OCI-LY1 (cell line): ENCODE data around the gene RGN.

Experiments used
- H2AFZ ChIP-seq: fragments of 200-600 bp; sonication (generic), shearing (Covaris generic); 2 replicates; pipeline ENCODE4 v1.6.0; 2014; ENCODE audit warnings: antibody characterized with exemption, mild to moderate bottlenecking, low read length
- H3F3A ChIP-seq: fragments of 200-600 bp; sonication (generic), shearing (Covaris generic); 2 replicates; pipeline ENCODE4 v1.6.0; 2014; ENCODE audit warnings: mild to moderate bottlenecking, antibody characterized with exemption, low read length, moderate library complexity; ENCODE audit not compliant: insufficient read depth
- H3K27ac ChIP-seq: fragments of 200-600 bp; sonication (generic); 2 replicates; pipeline ENCODE4 v1.5.1; 2014; ENCODE audit warnings: low read length, mixed run types, mild to moderate bottlenecking, low read depth; ENCODE audit not compliant: poor library complexity, severe bottlenecking
- H3K27me3 ChIP-seq: fragments of 200-600 bp; sonication (generic); 2 replicates; pipeline ENCODE4 v1.6.0; 2014; ENCODE audit warnings: antibody characterized with exemption, mild to moderate bottlenecking, low read length, moderate library complexity; ENCODE audit not compliant: insufficient read depth
- H3K36me3 ChIP-seq: fragments of 200-600 bp; sonication (generic); 2 replicates; pipeline ENCODE4 v1.6.1; 2014; ENCODE audit warnings: mild to moderate bottlenecking, antibody characterized with exemption, low read length, moderate library complexity, mixed read lengths; ENCODE audit not compliant: insufficient read depth
- H3K4me1 ChIP-seq: fragments of 200-600 bp; sonication (generic); 2 replicates; pipeline ENCODE4 v1.5.1; 2014; ENCODE audit warnings: mild to moderate bottlenecking, low read length, moderate library complexity; ENCODE audit not compliant: insufficient read depth, severe bottlenecking
- H3K4me2 ChIP-seq: fragments of 200-600 bp; sonication (generic), shearing (Covaris generic); 2 replicates; pipeline ENCODE4 v1.6.1; 2014; ENCODE audit warnings: low read length
- H3K4me3 ChIP-seq: fragments of 200-600 bp; sonication (generic); 2 replicates; pipeline ENCODE4 v1.5.1; 2014; ENCODE audit warnings: low read length, low read depth, mild to moderate bottlenecking, mixed read lengths; ENCODE audit not compliant: poor library complexity, severe bottlenecking
- H3K79me2 ChIP-seq: fragments of 200-600 bp; shearing (Covaris generic); 2 replicates; pipeline ENCODE4 v1.6.1; 2016; ENCODE audit warnings: mixed run types, low read length, mixed read lengths; ENCODE audit not compliant: insufficient read depth
- H3K9ac ChIP-seq: fragments of 200-600 bp; sonication (generic), shearing (Covaris generic); 2 replicates; pipeline ENCODE4 v1.6.1; 2014; ENCODE audit warnings: mild to moderate bottlenecking, low read length, mixed read lengths
- H3K9me2 ChIP-seq: fragments of 200-600 bp; sonication (generic), shearing (Covaris generic); 2 replicates; pipeline ENCODE4 v1.6.1; 2014; ENCODE audit warnings: low read depth, mild to moderate bottlenecking, low read length, mixed read lengths
- H3K9me3 ChIP-seq: fragments of 200-600 bp; shearing (Covaris generic); 2 replicates; pipeline ENCODE4 v1.6.1; 2014; ENCODE audit warnings: low read length, mixed read lengths
- H4K20me1 ChIP-seq: fragments of 200-600 bp; sonication (generic), shearing (Covaris generic); 2 replicates; pipeline ENCODE4 v1.6.0; 2016; ENCODE audit warnings: mild to moderate bottlenecking, low read length; ENCODE audit not compliant: insufficient read depth
- CTCF ChIP-seq: fragments of 200-600 bp; sonication (generic), shearing (Covaris generic); IDR thresholded peaks from 2 replicates; pipeline ENCODE4 v1.5.1; 2017; ENCODE audit warnings: mild to moderate bottlenecking, antibody characterized with exemption, low read length, moderate library complexity, mixed read lengths
- EZH2 ChIP-seq: fragments of 200-600 bp; sonication (generic), shearing (Covaris generic); IDR thresholded peaks from 2 replicates; pipeline ENCODE4 v1.8.0; 2017; ENCODE audit warnings: borderline replicate concordance, mixed run types, mild to moderate bottlenecking, antibody characterized with exemption, low read length, moderate library complexity, mixed read lengths

RGN gene

DNA sequence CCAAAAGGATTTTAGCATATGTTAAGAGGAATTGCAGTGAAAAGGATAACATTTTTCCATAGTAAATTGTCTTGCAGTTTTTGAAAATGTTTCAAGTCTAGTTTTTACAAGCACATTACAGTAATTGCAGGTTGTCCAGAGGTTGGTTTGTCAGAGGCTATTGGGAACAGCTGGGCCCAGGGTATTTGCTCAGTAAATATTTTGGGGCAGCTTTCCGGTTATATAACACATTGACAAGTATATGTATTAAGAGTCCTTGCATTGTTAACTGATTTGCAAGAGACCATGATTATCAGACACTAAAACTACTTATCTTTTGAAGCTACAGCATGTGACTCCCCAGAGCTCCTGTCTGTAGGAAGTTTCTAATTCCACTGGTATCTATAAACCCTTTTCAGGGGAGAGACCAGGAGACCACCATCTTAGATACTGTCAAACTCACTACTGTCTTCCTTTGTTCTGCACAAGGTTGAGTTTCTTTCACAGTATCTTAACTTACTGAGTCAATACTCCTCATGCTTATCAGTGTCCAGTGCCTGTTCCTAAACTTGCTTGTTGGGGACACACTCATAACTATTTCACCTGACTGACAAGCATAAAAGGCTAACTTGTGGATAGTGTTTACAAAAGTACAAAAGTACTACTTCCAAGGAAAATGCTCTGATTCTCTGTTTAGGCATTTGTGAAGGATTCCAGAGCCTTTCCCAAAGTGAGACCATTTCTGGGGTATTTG lies 18.9 kb upstream of the RGN start:
- no peak for TF ChIP-seq CTCF
- no peak for TF ChIP-seq EZH2
- no peak overlapping the region for H3K4me2 ChIP-seq

GRCh38 chrX:47060708-47061107 lies 17.5 kb upstream of the RGN start:
- Histone ChIP-seq H3K9me2 (no peaks in the 10 kb centered on the region), H3K9me3 (no peaks in the 10 kb centered on the region), H3K9ac (no peak overlapping the region), H3K27me3 (no peaks in the 10 kb centered on the region), H3K4me2 (no peak overlapping the region), H3K4me1 (no peaks in the 10 kb centered on the region), H4K20me1 (no peaks in the 10 kb centered on the region), H3F3A (no peaks in the 10 kb centered on the region), H3K27ac (no peak overlapping the region), H2AFZ (no peak overlapping the region), H3K79me2 (no peaks in the 10 kb centered on the region), H3K36me3 (no peaks in the 10 kb centered on the region), H3K4me3 (no peak overlapping the region)
- TF ChIP-seq EZH2: no peak
- TF ChIP-seq CTCF: no peak

More for the DNA sequence above, 18.9 kb upstream of the RGN start:
- no peaks in the 10 kb centered on the region for H3K4me1 ChIP-seq
- no peak overlapping the region for H2AFZ ChIP-seq
- H3K9me2 ChIP-seq: no peaks in the 10 kb centered on the region
- no peak overlapping the region for H3K9ac ChIP-seq
- H3K36me3 ChIP-seq: no peaks in the 10 kb centered on the region
- no peak overlapping the region for H3K27ac ChIP-seq
- H4K20me1 ChIP-seq: no peaks in the 10 kb centered on the region
- no peaks in the 10 kb centered on the region for H3K79me2 ChIP-seq
- H3F3A ChIP-seq: no peaks in the 10 kb centered on the region
- H3K4me3 ChIP-seq: no peak overlapping the region
- H3K9me3 ChIP-seq: no peaks in the 10 kb centered on the region
- no peaks in the 10 kb centered on the region for H3K27me3 ChIP-seq

- Histone ChIP-seq H3K4me2 (no peak overlapping the region), H2AFZ (no peak overlapping the region), H3K4me1 (no peaks in the 10 kb centered on the region), H3K27ac (no peak overlapping the region), H3F3A (no peaks in the 10 kb centered on the region), H3K9me3 (no peaks in the 10 kb centered on the region), H3K36me3 (no peaks in the 10 kb centered on the region), H3K79me2 (no peaks in the 10 kb centered on the region), H3K27me3 (no peaks in the 10 kb centered on the region), H3K4me3 (no peak overlapping the region), H3K9ac (no peak overlapping the region), H4K20me1 (no peaks in the 10 kb centered on the region), H3K9me2 (no peaks in the 10 kb centered on the region)
- TF ChIP-seq EZH2 (no peak), CTCF (no peak)
These were observed 16.9 kb upstream of the RGN start for GRCh38 chrX:47061238-47061919.
